NCI-H748 treated with DMSO at 0.1 percent for 48 hours (cell line): ENCODE data around the gene AMIGO2.
"Not testable (repeated sequence)": the region's sequence is repeated elsewhere in the genome, so short reads cannot be mapped to it uniquely, and the experiment has no call there.

Experiments used
- DNase-seq: peaks from one replicate; lab custom pipeline; 2025; lab: John Stamatoyannopoulos, UW

The AMIGO2 gene

DNA sequence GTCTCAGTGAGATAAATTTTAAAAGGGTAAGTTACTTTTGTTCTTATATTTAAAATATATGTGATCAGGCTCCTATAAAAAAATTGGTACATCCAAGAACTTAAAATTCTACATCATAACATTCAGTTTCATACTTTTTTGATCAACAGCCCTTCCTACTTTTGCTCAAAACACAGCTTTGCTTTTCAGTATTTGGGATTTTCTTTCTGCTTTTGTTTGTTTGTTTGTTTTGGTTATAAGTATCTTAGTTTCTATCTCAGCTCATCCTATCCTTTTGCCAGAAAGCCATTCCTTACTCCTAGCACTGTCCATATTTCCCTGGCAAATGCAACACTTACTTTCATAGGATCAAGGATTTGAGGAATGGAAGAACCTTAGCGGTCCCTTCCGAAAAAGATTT is 5.0 kb downstream of the AMIGO2 start:
- no peak for DNase-seq

DNA sequence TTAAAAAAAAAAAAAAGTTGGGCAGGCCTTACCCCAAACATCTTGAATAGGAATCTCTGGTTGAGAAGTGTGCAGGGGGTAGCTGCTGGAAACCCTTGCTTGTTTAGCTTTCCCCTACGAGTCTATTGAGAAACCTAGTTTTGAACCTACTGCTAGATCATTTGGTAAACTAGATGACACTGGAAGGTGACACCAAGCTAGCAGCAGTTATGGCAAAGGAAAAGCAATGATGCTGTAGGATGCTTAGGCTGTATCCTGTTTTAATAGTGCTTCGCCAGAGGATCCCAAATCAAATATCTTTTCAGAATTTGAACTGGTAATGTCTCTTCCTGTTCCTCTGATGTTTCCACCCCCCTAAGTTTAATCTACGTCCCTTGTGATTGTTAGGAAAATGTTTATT is 5.8 kb downstream of the AMIGO2 start:
- no peak for DNase-seq

DNA sequence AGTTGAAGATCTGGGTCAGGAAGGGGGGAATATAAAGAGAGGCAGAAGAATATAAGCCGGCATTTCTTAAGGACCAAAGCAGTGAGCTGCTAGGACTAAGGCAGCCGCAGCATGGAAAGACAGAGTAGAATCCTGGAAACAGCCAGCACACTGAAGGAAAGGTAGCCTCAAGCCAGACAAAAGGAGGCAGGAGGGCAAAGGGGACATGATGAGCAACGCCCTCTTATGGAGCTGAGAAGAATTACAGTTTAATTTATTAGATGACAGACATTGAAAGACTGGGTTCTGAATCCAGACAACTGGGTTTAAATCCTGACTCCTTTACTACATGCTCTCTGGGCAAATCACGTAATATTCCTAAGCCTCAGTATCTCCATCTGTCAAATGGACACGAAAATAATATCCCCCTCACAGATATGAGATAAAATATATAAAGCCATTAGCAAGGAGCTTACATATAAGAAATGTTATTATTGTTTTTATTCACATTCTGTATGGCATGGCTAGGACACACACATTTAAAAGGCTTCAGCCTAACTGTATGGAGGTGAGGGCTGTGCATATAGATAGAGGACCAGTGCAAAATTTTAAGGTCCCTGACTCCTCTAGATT is 8.4 kb downstream of the AMIGO2 start:
- DNase-seq, result peak; percentile 37

DNA sequence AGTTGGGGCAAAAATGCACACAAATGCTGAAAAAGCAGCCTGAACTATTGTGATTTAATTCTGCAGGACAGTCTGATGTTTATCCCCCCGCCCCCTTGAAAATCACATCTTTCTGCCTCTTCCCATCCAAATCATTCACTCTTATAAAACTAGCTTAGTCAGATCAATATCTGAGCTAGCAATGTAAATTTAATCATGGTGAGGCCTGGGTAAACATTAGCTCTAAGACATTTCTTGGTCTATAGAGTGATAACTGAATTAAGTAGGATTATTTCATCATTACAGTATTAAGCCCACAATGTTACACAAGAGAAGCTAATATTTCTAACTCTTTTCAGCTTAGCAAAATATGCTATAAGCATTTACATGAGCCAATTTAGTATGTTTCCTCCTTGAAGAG is 9.4 kb downstream of the AMIGO2 start:
- no peak for DNase-seq

DNA sequence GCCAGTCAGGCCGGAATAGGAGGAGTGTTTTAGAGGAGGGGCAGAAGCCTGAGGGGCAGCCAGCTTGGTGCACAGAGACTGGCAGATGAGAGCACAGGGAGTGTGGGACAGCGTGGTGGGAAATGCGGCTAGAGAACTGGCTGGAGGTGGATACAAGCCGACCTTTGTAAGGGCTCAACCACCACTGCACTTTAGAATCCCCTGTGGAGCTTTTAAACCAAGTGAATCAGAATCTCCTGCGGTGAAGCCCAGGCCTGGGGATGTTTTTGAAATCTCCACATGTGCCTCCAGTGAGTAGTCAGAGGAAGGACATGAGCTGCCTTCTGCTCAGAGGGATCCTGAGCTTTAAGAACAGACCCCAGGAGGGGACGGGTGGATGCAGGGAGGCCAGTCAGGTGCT is 11.2 kb downstream of the AMIGO2 start:
- no peak for DNase-seq

DNA sequence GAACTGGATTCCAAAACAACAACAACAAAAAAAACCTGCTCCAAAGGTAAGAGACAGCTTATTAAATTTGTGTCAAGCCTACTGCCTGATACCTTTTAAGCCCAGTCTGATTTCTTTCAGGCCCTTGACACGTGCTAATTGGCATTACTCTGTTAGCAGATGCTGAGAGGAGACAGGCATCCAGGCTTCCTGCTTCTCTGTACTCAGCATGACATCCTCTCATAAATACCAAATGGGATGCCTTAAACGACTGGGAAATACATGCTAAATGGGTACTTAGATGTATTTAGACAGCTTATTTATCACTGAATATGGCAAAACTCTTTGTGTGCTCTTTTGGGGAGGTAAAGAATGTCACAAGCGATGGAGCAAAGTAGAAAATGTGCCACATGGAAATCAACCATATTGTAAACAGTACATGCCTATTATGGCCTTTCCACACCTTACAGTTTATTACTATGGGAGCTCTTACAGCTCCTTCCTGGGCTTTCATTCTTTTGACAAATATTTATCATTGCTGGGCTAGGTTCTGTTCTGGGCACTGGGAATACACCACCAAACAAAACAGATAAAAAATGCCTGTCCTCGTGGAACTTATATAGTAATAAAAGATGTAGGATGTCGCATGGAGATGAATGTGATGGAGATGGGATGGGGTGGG is 11.9 kb downstream of the AMIGO2 start:
- no peak for DNase-seq

DNA sequence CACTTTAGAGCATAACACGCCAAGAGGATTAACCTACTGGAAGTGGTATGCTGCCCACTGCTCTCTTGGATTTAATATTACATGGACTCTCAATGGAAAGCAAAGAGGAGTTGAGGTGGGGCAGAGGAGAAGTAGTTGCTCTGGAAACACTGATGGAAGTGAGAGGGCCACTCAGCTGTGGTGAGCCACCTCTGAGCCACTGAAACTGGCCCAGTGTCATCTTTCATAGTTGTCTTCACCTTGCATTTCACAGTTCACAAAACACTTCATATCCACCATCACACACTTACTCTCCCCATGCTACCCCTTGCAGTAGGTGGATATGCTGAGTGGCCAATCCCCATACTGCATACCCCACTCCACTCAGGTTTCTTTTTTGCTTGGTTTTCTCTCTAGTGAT is 12.6 kb downstream of the AMIGO2 start:
- DNase-seq, result no peak

DNA sequence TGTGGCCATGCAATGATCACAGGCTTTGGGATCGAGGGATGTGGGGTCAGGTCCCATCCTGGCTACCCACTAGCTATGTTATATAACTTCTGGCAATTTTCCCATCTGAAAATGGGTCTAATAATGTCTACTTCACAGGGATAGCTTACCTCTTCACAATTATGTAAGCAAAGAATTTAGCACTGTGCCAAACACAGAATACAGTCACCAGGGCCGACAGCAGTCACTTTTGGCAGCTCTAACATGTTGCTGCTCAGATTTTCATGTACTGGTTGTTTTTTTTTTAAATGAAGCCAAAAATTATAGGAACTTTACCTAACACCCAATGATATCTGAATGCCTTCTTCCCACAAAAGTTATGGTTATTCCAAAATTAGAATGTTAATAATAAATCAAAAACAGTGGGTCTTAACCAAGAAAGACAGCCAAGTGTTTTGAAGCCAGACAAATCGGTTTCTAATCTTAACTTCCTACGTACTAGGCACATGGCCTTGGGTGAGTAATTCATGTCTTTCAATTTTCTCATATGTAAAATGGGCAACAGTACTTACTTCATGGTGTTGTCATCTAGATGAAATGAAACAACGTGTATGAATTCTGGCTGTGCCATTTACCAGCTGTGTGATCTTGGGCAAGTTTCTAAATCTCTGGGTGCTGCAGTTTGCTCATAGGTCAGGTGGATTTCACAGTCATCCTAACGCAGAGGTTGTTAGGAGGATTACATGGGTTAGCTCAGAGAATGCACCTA is 13.3 kb downstream of the AMIGO2 start:
- DNase-seq, result no peak

DNA sequence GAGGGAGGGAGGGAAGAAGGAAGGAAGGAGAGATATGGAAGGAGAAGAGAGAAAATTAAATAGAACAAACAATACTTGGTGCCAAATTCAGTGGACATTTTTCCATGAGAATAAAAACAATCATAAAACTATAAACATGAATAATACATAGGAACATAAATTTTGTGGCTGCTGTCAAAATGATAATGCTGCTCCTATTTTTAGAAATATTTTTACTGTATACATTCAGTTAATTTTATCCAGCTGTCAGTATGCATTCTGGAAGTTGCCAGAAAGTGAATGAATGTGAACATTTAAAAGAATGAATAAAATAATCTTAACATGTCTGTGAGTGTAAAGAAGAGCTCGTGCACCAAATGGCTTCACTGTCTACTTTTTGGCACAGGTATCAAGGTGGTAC is 14.2 kb downstream of the AMIGO2 start:
- DNase-seq, result no peak

DNA sequence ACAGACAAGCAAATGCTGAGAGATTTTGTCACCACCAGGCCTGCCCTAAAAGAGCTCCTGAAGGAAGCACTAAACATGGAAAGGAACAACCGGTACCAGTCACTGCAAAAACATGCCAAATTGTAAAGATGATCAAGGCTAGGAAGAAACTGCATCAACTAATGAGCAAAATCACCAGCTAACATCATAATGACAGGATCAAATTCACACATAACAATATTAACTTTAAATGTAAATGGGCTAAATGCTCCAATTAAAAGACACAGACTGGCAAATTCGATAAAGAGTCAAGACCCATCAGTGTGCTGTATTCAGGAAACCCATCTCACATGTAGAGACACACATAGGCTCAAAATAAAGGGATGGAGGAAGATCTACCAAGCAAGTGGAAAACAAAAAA is 21.1 kb downstream of the AMIGO2 start:
- DNase-seq, result not testable (repeated sequence)

DNA sequence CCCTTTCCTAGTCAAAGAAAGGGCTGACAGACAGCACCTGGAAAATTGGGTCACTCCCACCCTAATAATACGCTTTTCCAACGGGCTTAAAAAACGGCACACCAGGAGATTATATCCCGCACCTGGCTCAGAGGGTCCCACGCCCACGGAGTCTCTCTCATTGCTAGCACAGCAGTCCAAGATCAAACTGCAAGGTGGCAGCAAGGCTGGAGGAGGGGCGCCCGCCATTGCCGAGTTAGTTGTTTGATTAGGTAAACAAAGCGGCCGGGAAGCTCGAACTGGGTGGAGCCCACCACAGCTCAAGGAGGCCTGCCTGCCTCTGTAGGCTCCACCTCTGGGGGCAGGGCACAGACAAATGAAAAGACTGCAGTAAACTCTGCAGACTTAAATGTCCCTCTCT is 22.8 kb downstream of the AMIGO2 start:
- not testable (repeated sequence) for DNase-seq

DNA sequence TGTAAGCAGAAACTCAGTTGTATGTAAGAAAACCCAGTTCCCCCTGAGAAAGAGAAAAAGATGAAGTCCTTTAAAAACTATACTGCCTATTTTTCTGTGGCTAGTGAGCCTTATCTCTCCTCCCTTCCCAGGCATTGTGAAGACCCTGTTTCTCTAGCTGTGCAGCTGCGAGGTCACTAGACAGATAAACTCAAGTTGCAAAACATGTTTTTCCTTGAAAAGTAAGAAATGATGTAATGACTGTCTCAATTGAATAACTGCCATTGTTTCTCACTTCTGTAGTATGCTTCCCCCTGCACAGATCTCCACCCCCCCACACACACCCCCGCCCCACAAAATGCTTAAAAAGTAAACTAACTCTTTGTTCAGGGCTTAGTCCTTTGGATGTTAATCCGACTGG is 23.9 kb downstream of the AMIGO2 start:
- not testable (repeated sequence) for DNase-seq

DNA sequence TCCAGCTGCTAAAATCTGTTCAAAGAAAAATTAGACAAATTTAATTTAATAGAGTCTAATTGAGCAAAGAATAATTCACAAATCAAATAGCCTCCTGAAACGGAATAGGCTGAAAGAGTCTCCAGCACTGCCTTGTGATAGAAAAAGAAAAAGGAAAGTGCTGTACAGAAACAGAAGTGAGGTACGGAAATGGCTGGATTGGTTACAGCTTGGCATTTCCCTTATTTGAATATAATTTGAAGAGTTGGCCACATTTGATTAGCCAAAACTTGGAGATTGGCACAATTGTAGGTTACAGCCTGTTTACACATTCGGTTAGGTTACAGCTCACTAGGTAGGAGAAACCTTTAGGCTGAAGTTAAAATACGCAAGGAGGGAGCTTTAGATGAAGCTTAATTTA is 25.1 kb downstream of the AMIGO2 start:
- no peak for DNase-seq

DNA sequence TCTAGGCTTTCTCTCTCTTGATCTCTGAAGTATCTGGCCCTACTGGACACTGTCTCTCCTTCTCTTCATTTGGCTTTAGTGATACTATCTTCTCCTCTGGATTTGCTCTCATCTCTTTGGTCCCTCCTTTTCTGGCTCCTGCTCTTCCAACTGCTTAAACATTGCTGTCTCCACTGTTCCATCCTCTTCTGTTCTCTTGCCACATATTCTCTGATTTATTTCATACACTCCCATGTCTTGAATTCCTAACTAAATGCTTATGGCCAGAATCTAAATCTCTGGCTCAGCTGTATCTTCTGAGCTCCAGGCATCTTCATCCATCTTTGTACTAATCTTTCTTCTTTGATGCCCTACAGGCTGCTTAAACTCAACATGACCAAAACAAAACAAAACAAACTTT is 25.8 kb downstream of the AMIGO2 start:
- DNase-seq, result no peak

DNA sequence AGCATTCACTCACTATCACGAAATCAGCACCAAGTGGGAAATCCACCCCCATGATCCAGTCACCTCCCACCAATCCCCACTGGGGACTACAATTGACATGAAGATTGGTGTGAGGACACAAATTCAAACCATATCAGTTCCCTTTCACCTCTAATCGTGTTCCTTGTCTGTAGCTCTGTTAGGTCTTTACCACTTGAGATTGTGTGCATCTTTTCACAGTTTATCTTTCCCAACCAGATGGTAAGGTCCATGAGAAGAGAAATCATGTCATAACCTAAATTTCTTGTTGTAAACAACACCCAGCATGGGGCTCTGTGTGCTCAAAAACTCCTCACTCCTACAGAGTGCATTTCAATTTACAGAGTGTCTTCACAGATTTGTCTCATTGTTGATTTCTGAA is 27.5 kb downstream of the AMIGO2 start:
- no peak for DNase-seq

DNA sequence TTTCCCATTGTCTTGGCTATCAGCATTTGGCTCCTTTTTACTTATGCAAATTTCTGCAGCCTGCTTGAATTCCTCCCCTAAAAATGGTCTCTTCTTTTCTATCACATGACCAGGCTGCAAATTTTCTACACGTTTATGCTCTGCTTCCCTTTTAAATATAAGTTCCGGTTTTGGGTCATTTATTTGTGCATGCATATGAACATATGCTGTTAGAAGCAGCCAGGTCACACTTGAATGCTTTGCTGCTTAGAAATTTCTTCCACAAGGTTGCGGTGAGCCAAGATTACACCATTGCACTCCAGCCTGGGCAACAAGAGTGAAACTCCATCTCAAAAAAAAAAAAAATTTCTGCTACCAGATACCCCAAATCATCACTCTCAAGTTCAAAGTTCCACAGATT is 28.5 kb downstream of the AMIGO2 start:
- DNase-seq, result not testable (repeated sequence)

DNA sequence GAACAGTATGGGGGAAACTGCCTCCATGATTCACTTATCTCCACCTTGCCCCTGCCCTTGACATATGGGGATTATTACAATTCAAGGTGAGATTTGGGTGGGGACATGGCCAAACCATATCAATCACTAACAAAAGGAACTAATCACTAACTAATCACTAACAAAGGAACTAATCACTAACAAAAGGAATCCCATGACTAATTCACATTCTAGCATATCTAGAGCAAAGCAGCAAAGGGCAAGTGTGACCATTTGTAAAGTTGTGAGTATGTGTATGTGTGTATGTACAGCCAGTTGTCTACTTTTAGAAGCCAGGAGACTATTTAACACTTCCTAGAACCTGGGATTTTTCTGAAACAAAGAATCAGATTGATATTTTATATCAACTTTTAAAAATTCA is 31.2 kb downstream of the AMIGO2 start:
- no peak for DNase-seq

DNA sequence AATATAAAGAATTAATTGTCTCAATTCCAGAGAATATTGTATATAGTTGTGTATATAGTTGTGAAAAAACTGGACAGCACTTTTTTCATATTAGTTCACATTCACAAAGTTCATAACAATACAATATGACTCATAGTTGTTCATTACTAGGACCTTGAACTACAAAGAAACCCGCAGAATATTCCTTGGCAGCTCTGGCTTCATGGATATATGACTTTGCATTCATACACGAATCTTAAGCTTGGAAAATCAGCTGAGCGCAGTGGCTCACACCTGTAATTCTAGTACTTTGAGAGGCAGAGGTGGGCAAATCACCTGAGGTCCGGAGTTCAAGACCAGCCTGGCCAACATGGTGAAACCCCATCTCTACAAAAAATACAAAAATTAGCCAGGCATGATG is 38.4 kb downstream of the AMIGO2 start:
- no peak for DNase-seq

DNA sequence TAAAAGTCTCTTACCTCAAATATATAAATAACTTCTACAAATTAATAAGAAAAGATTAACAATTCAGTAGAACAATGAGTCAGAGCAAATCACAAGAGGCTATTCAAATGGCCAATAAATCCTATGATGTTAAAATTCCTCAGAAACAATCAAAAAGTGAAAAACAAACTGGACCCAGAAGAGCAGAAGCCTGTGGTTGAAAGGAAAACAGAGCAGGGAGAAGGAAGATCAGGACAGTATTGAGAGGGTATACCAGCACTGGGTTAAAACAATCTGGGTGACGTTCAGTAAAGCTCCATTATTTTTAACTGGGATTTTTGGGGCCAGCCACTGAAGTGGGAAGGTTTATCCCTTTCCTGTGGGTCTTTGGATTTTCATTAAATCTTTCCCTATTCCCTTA is 40.0 kb downstream of the AMIGO2 start:
- no peak for DNase-seq

DNA sequence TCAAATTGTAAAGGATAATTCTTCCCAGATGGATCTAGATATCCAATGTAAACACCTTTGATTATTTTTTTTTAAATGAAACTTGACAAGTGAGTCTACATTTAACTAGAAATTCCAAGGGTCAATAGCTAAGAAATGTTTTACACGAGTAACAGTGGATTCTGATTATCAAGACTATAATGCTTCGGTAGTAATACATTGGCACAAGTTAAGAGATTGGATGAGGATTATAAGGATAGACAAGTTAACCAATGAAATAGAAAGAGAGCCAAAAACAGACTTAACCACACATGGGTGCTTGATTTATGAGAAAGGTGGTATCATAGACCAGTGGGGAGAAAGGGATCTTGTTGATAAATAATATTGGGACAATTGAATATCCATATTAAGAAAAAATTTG is 40.7 kb downstream of the AMIGO2 start:
- no peak for DNase-seq

DNA sequence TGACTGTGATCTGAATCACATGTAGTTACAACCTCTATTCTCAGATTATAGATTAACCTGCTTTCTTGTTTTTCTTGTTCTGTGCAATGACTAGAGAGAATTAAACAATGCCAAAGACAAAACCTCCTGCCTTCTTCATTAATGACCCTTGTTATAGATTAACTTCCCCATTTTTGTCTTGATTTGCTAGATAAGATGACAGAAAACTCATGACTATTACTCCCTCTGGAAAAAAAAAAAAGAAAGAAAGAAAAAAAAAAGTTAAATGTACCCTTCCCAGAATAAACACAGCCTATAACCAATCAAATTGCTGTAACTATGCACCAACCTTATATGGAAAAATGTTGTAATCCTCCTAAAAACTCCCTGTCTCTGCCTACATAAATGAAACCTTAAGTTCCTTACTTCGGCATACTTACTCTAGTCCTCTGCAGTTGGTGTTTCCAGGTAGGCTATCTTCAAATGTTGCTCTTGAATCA is 41.5 kb downstream of the AMIGO2 start:
- DNase-seq, result no peak

DNA sequence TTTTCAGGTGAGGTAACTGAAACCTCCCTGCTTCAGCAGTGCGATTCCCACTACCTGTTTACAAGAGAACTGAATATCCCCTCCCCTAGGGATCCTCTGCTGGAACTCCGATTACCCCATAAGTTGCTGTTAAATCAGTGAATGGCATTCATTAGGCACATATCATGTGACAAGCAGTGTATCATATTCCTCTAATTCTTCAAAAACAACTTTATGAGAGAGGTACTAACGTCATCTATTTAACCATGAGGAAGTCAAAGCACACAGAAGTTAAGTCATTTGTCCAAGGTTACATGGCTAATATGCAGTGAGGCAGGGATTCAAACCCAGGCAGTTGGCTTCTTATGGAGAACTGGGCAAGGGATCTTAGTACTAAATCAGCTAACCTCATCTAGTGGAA is 44.3 kb downstream of the AMIGO2 start:
- no peak for DNase-seq

DNA sequence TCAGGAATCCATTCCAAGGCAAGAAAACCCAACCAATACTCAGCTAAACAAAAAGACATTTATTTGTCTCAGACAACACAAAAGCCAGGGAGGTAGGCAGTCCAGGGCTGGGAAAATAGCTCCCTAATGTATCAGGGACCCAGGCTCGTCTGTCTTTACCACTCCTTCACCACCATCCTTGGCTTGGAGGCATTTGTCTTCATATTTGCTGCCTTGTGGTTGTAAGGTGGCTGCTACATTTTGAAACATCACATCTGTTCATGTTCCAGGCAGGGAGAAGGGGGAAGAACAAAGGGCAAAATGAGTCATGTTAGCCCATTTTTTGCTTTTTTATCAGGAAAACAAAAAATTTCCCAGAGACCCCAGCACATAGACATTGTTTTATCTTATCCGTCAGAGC is 45.1 kb downstream of the AMIGO2 start:
- no peak for DNase-seq
